AG04450 (cell line): ENCODE measurements around the gene SLC22A4. TPM values are rescaled to one million over a fixed set of nuclear protein-coding genes. Genes with fewer than 3 reads are reported as not detected.

ENCODE experiments used
- CTCF ChIA-PET: fragments of 300-600, 350-600 bp; formaldehyde crosslinking; extraction: SDS; loops from one replicate; lab custom pipeline; 2022; ENCODE audit warnings: antibody characterized with exemption, inconsistent platforms; lab: Charles Lee
- POLR2A ChIA-PET: fragments of 350-600 bp; formaldehyde crosslinking; extraction: SDS; loops from one replicate; lab custom pipeline; 2021; ENCODE audit warnings: antibody characterized with exemption, inconsistent platforms; lab: Yijun Ruan, JAX
- DNase-seq: peaks from one replicate; pipeline ENCODE4 v3.0.0-alpha.2; 2011; ENCODE audit warnings: low read depth, low spot score
- H3K27ac ChIP-seq: one replicate; pipeline ENCODE4 v1.5.1; 2012; ENCODE audit warnings: low read depth, low read length, control low read depth
- H3K27me3 ChIP-seq: one replicate; pipeline ENCODE4 v1.6.0; 2012; ENCODE audit warnings: low read length; ENCODE audit not compliant: control insufficient read depth, insufficient read depth
- H3K4me3 ChIP-seq: 2 replicates; pipeline ENCODE4 v1.5.1; 2011; ENCODE audit warnings: mild to moderate bottlenecking, low read depth, low read length, control low read depth
- H3K9me3 ChIP-seq: 2 replicates; pipeline ENCODE4 v1.5.1; 2012; ENCODE audit warnings: low read length; ENCODE audit not compliant: control insufficient read depth, insufficient read depth
- CTCF ChIP-seq: IDR thresholded peaks from 2 replicates; pipeline ENCODE4 v1.5.1; 2011; ENCODE audit warnings: low read depth, low read length, control low read depth, inconsistent platforms
- polyA plus RNA-seq: library from polyadenylated mRNA; depleted of rRNA; stranded (reverse); fragments of >200 nt; gene quantifications from 2 replicates; pipeline ENCODE4 v1.2.3, GENCODE V29; 2011

SLC22A4 gene
- polyA plus RNA-seq, 1 experiment: 3.1 TPM

- Histone ChIP-seq H3K27ac (no peak overlapping the region), H3K4me3 (no peak overlapping the region), H3K27me3 (no peaks in the 10 kb centered on the region), H3K9me3 (no peaks in the 10 kb centered on the region)
- peak; percentile 39 for DNase-seq
- POLR2A ChIA-PET: no interaction called here
- CTCF ChIA-PET: interaction anchor here (1.0 kb wide), 1 partner anchor 126 kb away, joined by 4 read pairs; no protein-coding TSS in a partner anchor
- TF ChIP-seq CTCF: no peak
Measured at GRCh38 chr5:132363431-132364112, 69.4 kb downstream of the SLC22A4 start.

GRCh38 chr5:132364319-132364718 is 70.1 kb downstream of the SLC22A4 start:
- ChIA-PET POLR2A (no interaction called here), CTCF (interaction anchor here (1.0 to 1.3 kb wide), 2 partner anchors 126 to 127 kb away, joined by 3 to 4 read pairs; no protein-coding TSS in a partner anchor)
- DNase-seq: no peak
- H3K9me3 ChIP-seq: no peaks in the 10 kb centered on the region
- H3K27ac ChIP-seq: no peak overlapping the region
- no peaks in the 10 kb centered on the region for H3K27me3 ChIP-seq
- no peak overlapping the region for H3K4me3 ChIP-seq
- no peak for TF ChIP-seq CTCF

- no peaks in the 10 kb centered on the region for H3K9me3 ChIP-seq
- CTCF ChIA-PET: interaction anchor here (1.1 to 3.1 kb wide), 3 partner anchors 21 to 185 kb away, joined by 3 to 19 read pairs (median 4); no protein-coding TSS in a partner anchor
- TF ChIP-seq CTCF: no peak
- no peaks in the 10 kb centered on the region for H3K27me3 ChIP-seq
- POLR2A ChIA-PET: no interaction called here
- H3K27ac ChIP-seq: no peak overlapping the region
- no peak for DNase-seq
- H3K4me3 ChIP-seq: no peak overlapping the region
Measured at GRCh38 chr5:132365213-132365612, 71.0 kb downstream of the SLC22A4 start.

- Histone ChIP-seq H3K27me3 (no peaks in the 10 kb centered on the region), H3K4me3 (no peak overlapping the region), H3K27ac (no peak overlapping the region), H3K9me3 (no peaks in the 10 kb centered on the region)
- ChIA-PET CTCF (interaction anchor here (0.7 to 3.7 kb wide), 7 partner anchors 18 to 188 kb away, joined by 3 to 19 read pairs (median 5); no protein-coding TSS in a partner anchor), POLR2A (no interaction called here)
- TF ChIP-seq CTCF: no peak
- no peak for DNase-seq
Measured at GRCh38 chr5:132368186-132368585, 74.0 kb downstream of the SLC22A4 start.

GRCh38 chr5:132369007-132369473 is 74.8 kb downstream of the SLC22A4 start:
- H3K9me3 ChIP-seq: no peaks in the 10 kb centered on the region
- TF ChIP-seq CTCF: no peak
- H3K4me3 ChIP-seq: peak overlapping the region; percentile 65
- ChIA-PET CTCF (interaction anchor here (0.6 to 3.7 kb wide), 9 partner anchors 9 to 306 kb away, joined by 3 to 14 read pairs (median 5); no protein-coding TSS in a partner anchor), POLR2A (interaction anchor here (0.7 to 1.9 kb wide), 3 partner anchors 75 to 369 kb away, joined by 3 to 10 read pairs (median 4); partner anchors contain the start of genes IRF1 and SLC22A4)
- no peak overlapping the region for H3K27ac ChIP-seq
- no peak for DNase-seq
- no peaks in the 10 kb centered on the region for H3K27me3 ChIP-seq
